ENCODE measurements around the gene SALL3.
A peak's percentile ranks its signal among the peaks of the same experiment; 100 is the strongest.

The SALL3 gene

DNA sequence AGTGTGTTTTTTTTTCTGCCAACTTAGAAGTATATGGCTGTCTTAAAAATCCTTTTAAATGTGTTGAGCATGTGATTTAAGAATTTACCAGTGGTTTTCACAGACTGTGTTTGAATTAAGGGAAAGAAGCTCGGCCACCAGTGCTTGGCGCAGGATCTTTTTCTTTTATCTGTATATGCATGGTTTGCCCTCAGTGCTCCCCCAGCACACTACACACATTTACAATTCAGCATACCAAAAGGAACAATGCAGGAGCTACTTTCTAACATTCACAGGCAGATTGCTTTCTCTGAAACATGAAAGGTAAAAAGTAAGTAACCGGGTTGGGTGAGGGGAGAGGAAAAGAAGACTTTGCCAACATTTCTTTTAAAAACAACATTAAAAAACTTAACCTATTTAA is 3.9 kb downstream of the SALL3 start:
- Mint-ChIP-seq H3K4me3 (peak overlapping the region; percentile 80), H3K27ac (no peak overlapping the region), H3K4me1 (peaks cover 72% of the 10 kb centered on the region), H3K36me3 (ENCODE audit: low read depth) (no peaks in the 10 kb centered on the region), H3K27me3 (ENCODE audit: low read depth, poor library complexity) (peaks cover 11% of the 10 kb centered on the region), H3K9me3 (no peaks in the 10 kb centered on the region)
- no peak for DNase-seq
- TF ChIP-seq CTCF (IDR thresholded peaks at IDR 0.05): no peak

DNA sequence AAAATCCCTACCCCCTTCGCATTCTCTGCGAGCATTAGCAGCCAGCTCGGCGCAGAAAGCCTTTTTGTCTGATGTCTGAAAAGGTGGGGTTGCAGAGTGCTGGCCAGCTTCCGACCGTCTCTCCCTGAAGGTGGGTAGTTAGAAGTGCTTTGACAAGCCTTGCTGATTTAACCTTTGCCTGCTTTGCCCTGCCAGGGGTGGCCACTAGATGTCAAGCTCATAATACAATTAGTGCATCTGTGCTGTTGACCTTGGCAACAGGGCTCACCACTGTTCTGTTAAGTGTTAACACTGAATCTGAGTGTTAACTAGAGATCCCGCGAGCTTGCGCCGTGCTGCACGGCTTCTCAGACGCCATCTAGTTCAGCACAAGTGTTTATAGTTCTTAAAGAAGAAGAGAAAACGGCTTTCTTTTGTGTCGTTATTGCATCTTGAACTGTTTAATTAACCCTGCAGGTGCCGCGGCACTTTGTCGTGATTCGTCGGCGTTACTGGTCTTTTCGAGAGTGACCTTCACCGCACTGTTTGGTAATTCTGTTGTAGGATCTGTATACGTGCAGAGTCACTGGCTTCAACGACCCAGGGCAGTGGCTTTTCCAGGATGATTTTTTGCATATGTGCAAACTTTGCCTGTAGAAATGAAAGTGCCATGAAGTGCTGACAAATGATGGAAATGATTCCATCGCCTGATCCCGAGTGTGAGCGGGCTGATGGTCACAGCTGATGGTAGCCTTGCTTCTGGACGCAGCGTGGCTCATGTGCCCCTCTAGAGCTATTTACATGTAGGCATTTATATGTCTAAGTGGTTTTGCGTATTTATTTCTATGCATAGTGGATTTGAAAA is 5.5 kb downstream of the SALL3 start:
- no peak overlapping the region for H3K27ac Mint-ChIP-seq
- H3K9me3 Mint-ChIP-seq: no peaks in the 10 kb centered on the region
- H3K36me3 Mint-ChIP-seq (ENCODE audit: low read depth): no peaks in the 10 kb centered on the region
- peak; percentile 55 for DNase-seq
- H3K27me3 Mint-ChIP-seq (ENCODE audit: low read depth, poor library complexity): peaks cover 9% of the 10 kb centered on the region
- peak; percentile 45 for TF ChIP-seq CTCF (IDR thresholded peaks at IDR 0.05)
- H3K4me1 Mint-ChIP-seq: peaks cover 76% of the 10 kb centered on the region
- peak overlapping the region; percentile 80 for H3K4me3 Mint-ChIP-seq

DNA sequence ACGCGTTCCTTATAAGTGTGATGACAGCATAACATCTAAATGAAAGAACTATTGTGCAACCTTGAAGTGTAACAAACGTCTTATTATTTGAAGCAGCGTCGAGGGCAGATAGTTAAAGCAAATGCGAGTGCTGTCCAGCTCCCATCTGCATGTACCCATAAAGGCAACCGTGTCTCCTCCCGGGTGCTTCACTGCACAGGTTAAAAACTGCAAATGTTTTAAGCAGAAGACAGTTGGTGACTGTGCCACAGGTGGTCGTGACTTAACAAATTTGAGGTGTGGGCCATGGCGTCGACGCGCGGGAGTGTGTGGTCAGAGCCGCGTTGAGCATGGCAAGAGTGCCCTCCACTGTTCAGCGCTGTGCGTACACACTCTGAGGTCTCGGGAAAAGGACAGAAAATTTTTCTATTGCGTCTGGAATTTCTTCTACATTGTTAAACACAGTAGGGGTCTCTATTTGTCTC is 6.4 kb downstream of the SALL3 start:
- peak; percentile 77 for TF ChIP-seq CTCF (IDR thresholded peaks at IDR 0.05)
- H3K9me3 Mint-ChIP-seq: no peaks in the 10 kb centered on the region
- H3K36me3 Mint-ChIP-seq (ENCODE audit: low read depth): peaks cover 9% of the 10 kb centered on the region
- peak overlapping the region; percentile 80 for H3K4me3 Mint-ChIP-seq
- H3K4me1 Mint-ChIP-seq: peaks cover 84% of the 10 kb centered on the region
- DNase-seq: peak; percentile 66
- no peak overlapping the region for H3K27ac Mint-ChIP-seq
- H3K27me3 Mint-ChIP-seq (ENCODE audit: low read depth, poor library complexity): peaks cover 9% of the 10 kb centered on the region

DNA sequence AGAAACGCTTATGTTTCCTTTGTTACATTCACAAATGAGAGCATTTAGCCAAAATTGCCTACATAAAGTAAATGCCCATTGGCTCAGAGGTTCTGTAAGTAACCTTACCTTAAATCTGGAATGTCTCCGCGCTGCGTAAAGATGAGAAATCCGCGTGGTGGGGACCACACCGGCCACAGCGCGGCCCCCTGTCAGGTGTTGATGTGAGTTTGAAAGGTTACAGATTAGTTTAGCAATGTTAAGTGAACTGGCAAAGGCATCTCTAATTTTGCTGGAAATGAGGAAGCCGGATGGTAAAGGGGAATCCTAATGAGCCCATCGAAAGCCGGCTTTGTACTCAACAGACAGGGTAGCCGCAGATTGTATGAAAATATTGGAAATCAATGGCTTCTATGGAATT is 11.8 kb downstream of the SALL3 start:
- H3K27ac Mint-ChIP-seq: peak overlapping the region; percentile 80
- H3K36me3 Mint-ChIP-seq (ENCODE audit: low read depth): peaks cover 43% of the 10 kb centered on the region
- H3K27me3 Mint-ChIP-seq (ENCODE audit: low read depth, poor library complexity): no peaks in the 10 kb centered on the region
- H3K4me3 Mint-ChIP-seq: no peak overlapping the region
- DNase-seq: no peak
- H3K9me3 Mint-ChIP-seq: peaks cover 8% of the 10 kb centered on the region
- TF ChIP-seq CTCF (IDR thresholded peaks at IDR 0.05): no peak
- peaks cover 30% of the 10 kb centered on the region for H3K4me1 Mint-ChIP-seq

- peaks cover 51% of the 10 kb centered on the region for H3K36me3 Mint-ChIP-seq (ENCODE audit: low read depth)
- DNase-seq: no peak
- H3K27me3 Mint-ChIP-seq (ENCODE audit: low read depth, poor library complexity): no peaks in the 10 kb centered on the region
- no peak overlapping the region for H3K4me3 Mint-ChIP-seq
- H3K9me3 Mint-ChIP-seq: peaks cover 8% of the 10 kb centered on the region
- no peak for TF ChIP-seq CTCF (IDR thresholded peaks at IDR 0.05)
- H3K27ac Mint-ChIP-seq: no peak overlapping the region
- H3K4me1 Mint-ChIP-seq: peaks cover 25% of the 10 kb centered on the region
These were observed 12.7 kb downstream of the SALL3 start for GRCh38 chr18:78992041-78993011.

Measured in nephron progenitor cell (in vitro differentiated cells).